ENCODE measurements around the gene KIAA0930.

The KIAA0930 gene

GRCh38 chr22:45172881-45173585 is 67.7 kb downstream of the KIAA0930 start:
- DNase-seq (ENCODE audit: low read depth), result no peak

- DNase-seq (ENCODE audit: low read depth), result no peak
Measured at GRCh38 chr22:45171830-45172229, 68.9 kb downstream of the KIAA0930 start.

- peak; percentile 22 for DNase-seq (ENCODE audit: low read depth)
Measured at GRCh38 chr22:45169591-45170466, 70.9 kb downstream of the KIAA0930 start.

- no peak for DNase-seq (ENCODE audit: low read depth)
Measured at GRCh38 chr22:45166932-45167331, 73.8 kb downstream of the KIAA0930 start.

- peak; percentile 24 for DNase-seq (ENCODE audit: low read depth)
Measured at GRCh38 chr22:45164270-45165088, 76.2 kb downstream of the KIAA0930 start.

GRCh38 chr22:45163451-45164269 is 77.0 kb downstream of the KIAA0930 start, which contains the start of gene NUP50:
NUP50 (plus strand) TSS chr22:45163925; CDS start chr22:45168178, 4,253 bp downstream.
- peak; percentile 99 for DNase-seq (ENCODE audit: low read depth)

- DNase-seq (ENCODE audit: low read depth), result no peak
Measured at GRCh38 chr22:45163099-45163450, 77.6 kb downstream of the KIAA0930 start.

GRCh38 chr22:45162531-45162930 is 78.2 kb downstream of the KIAA0930 start:
- DNase-seq (ENCODE audit: low read depth), result no peak

- DNase-seq (ENCODE audit: low read depth), result no peak
Measured at GRCh38 chr22:45159652-45160462, 80.8 kb downstream of the KIAA0930 start.

- no peak for DNase-seq (ENCODE audit: low read depth)
Measured at GRCh38 chr22:45157907-45158306, 82.8 kb downstream of the KIAA0930 start.

GRCh38 chr22:45155050-45155840 is 85.4 kb downstream of the KIAA0930 start:
- DNase-seq (ENCODE audit: low read depth), result no peak

GRCh38 chr22:45154383-45154782 is 86.3 kb downstream of the KIAA0930 start:
- DNase-seq (ENCODE audit: low read depth), result no peak

GRCh38 chr22:45151503-45151902 is 89.2 kb downstream of the KIAA0930 start:
- DNase-seq (ENCODE audit: low read depth), result no peak

GRCh38 chr22:45150139-45150538 is 90.6 kb downstream of the KIAA0930 start:
- DNase-seq (ENCODE audit: low read depth), result no peak

- no peak for DNase-seq (ENCODE audit: low read depth)
Measured at GRCh38 chr22:45149671-45150070, 91.0 kb downstream of the KIAA0930 start.

GRCh38 chr22:45144916-45145315 is 95.8 kb downstream of the KIAA0930 start:
- DNase-seq (ENCODE audit: low read depth), result no peak

- no peak for DNase-seq (ENCODE audit: low read depth)
Measured at GRCh38 chr22:45142376-45142775, 98.3 kb downstream of the KIAA0930 start.
